GM18867 (cell line): ENCODE measurements around the gene FAM200A.
A peak's percentile ranks its signal among the peaks of the same experiment; 100 is the strongest.
"Not testable (repeated sequence)": the region's sequence is repeated elsewhere in the genome, so short reads cannot be mapped to it uniquely, and the experiment has no call there.

Experiments
- ATAC-seq: cut with Tn5 transposase; IDR thresholded peaks from one replicate; pipeline ENCODE4 v1.9.1; 2021; ENCODE audit warnings: mild to moderate bottlenecking, moderate library complexity; ENCODE audit not compliant: unreplicated experiment

Gene FAM200A

GRCh38 chr7:99559175-99559915, 7.4 kb upstream of the FAM200A start:
- no peak for ATAC-seq

- ATAC-seq, result peak; percentile 86
Observed at GRCh38 chr7:99558306-99559174, 6.6 kb upstream of the FAM200A start, which contains the start of gene ZNF655. ZNF655 (plus strand) TSS chr7:99558642; CDS start chr7:99560560, 1,918 bp downstream.

- peak; percentile 49 for ATAC-seq
Observed at GRCh38 chr7:99557940-99558305, 6.0 kb upstream of the FAM200A start.

GRCh38 chr7:99557196-99557607, 5.3 kb upstream of the FAM200A start:
- no peak for ATAC-seq

GRCh38 chr7:99554939-99555338, 3.0 kb upstream of the FAM200A start:
- ATAC-seq, result no peak

GRCh38 chr7:99553039-99553438, 1.1 kb upstream of the FAM200A start:
- ATAC-seq, result no peak

- ATAC-seq, result no peak
Observed at GRCh38 chr7:99551334-99551733, 580 bp downstream of the FAM200A start.

GRCh38 chr7:99549545-99549944, 2.4 kb downstream of the FAM200A start:
- ATAC-seq, result not testable (repeated sequence)

- ATAC-seq, result not testable (repeated sequence)
Observed at GRCh38 chr7:99545308-99545707, 6.6 kb downstream of the FAM200A start.

GRCh38 chr7:99543916-99544315, 8.0 kb downstream of the FAM200A start:
- ATAC-seq, result no peak

- no peak for ATAC-seq
Observed at GRCh38 chr7:99543081-99543671, 8.7 kb downstream of the FAM200A start.

- no peak for ATAC-seq
Observed at GRCh38 chr7:99541212-99541611, 10.7 kb downstream of the FAM200A start.

- ATAC-seq, result no peak
Observed at GRCh38 chr7:99540542-99540941, 11.4 kb downstream of the FAM200A start.

GRCh38 chr7:99539213-99539811, 12.6 kb downstream of the FAM200A start:
- ATAC-seq, result no peak

- ATAC-seq, result no peak
Observed at GRCh38 chr7:99535667-99536066, 16.2 kb downstream of the FAM200A start.

- ATAC-seq, result no peak
Observed at GRCh38 chr7:99531354-99531765, 20.6 kb downstream of the FAM200A start.

GRCh38 chr7:99525713-99526440, 26.0 kb downstream of the FAM200A start:
- ATAC-seq, result no peak

GRCh38 chr7:99521399-99521798, 30.5 kb downstream of the FAM200A start:
- ATAC-seq, result no peak

- no peak for ATAC-seq
Observed at GRCh38 chr7:99514050-99514449, 37.9 kb downstream of the FAM200A start.

GRCh38 chr7:99505324-99505662, 46.6 kb downstream of the FAM200A start:
- ATAC-seq, result peak; percentile 4
